WTC11 (cell line): ENCODE data around the gene SEL1L. TPM values are rescaled to one million over a fixed set of nuclear protein-coding genes. Genes with fewer than 3 reads are reported as not detected.

Experiments used
- ATAC-seq: fragments of 200-7000 bp; cut with Tn5 transposase; 2 replicates; pipeline ENCODE4 v1.10.0; 2021; ENCODE audit warnings: mild to moderate bottlenecking, moderate library complexity
- CTCF ChIA-PET: fragments of 300-600 bp; sonication (Branson Sonifier 250); formaldehyde crosslinking; loops from one replicate; lab custom pipeline; 2021; ENCODE audit warnings: antibody characterized with exemption; lab: Charles Lee
- POLR2A ChIA-PET: fragments of 350-600 bp; sonication (Branson Sonifier 250); formaldehyde crosslinking; loops from one replicate; lab custom pipeline; 2021; ENCODE audit warnings: antibody characterized with exemption; lab: Charles Lee
- DNase-seq: peaks from one replicate; pipeline ENCODE4 v3.0.0; 2021; ENCODE audit warnings: low spot score
- H3K27ac Mint-ChIP-seq: 2 replicates; pipeline ENCODE4 v1.8.0; 2021; ENCODE audit warnings: mixed read lengths
- H3K27me3 Mint-ChIP-seq: 2 replicates; pipeline ENCODE4 v1.8.0; 2021; ENCODE audit warnings: low read depth, mild to moderate bottlenecking, moderate library complexity, mixed read lengths
- H3K36me3 Mint-ChIP-seq: 2 replicates; pipeline ENCODE4 v1.8.0; 2021; ENCODE audit warnings: mixed read lengths
- H3K4me1 Mint-ChIP-seq: 2 replicates; pipeline ENCODE4 v1.8.0; 2022; ENCODE audit warnings: mixed read lengths
- H3K4me3 Mint-ChIP-seq: 2 replicates; pipeline ENCODE4 v1.8.0; 2021; ENCODE audit warnings: mild to moderate bottlenecking, moderate library complexity, mixed read lengths
- H3K9me3 Mint-ChIP-seq: 2 replicates; pipeline ENCODE4 v1.8.0; 2021; ENCODE audit warnings: mixed read lengths
- AR ChIP-seq: fragments of 250-450 bp; sonication (Bioruptor Pico); IDR thresholded peaks from 2 replicates; pipeline ENCODE4 v1.9.0; 2021; ENCODE audit warnings: mild to moderate bottlenecking
- ARID4B ChIP-seq: sonication (generic); formaldehyde crosslinking; IDR thresholded peaks from 2 replicates; pipeline ENCODE4 v1.8.0; 2023; ENCODE audit warnings: missing genetic modification reagents, mild to moderate bottlenecking, borderline replicate concordance
- ATF1 ChIP-seq: sonication (generic); formaldehyde crosslinking; IDR thresholded peaks from 2 replicates; pipeline ENCODE4 v1.8.1; 2023; ENCODE audit warnings: mild to moderate bottlenecking, moderate library complexity, missing genetic modification reagents
- CDX4 ChIP-seq: fragments of 250-450 bp; sonication (Bioruptor Pico); IDR thresholded peaks from 2 replicates; pipeline ENCODE4 v1.9.0; 2021; ENCODE audit warnings: moderate library complexity, mild to moderate bottlenecking, inconsistent platforms, borderline replicate concordance
- E2F4 ChIP-seq: sonication (generic); formaldehyde crosslinking; IDR thresholded peaks from 2 replicates; pipeline ENCODE4 v1.8.1; 2022; ENCODE audit warnings: low read depth, mild to moderate bottlenecking, moderate library complexity, missing genetic modification reagents, borderline replicate concordance
- E2F5 ChIP-seq: sonication (generic); formaldehyde crosslinking; IDR thresholded peaks from 2 replicates; pipeline ENCODE4 v1.8.1; 2022; ENCODE audit warnings: mild to moderate bottlenecking, moderate library complexity, missing genetic modification reagents
- EMX1 ChIP-seq: fragments of 250-450 bp; sonication (Bioruptor Pico); IDR thresholded peaks from 2 replicates; pipeline ENCODE4 v1.8.0; 2021; ENCODE audit warnings: mild to moderate bottlenecking
- GRHL2 ChIP-seq: fragments of 250-450 bp; sonication (Bioruptor Pico); IDR thresholded peaks from 2 replicates; pipeline ENCODE4 v1.8.0; 2022; ENCODE audit warnings: mild to moderate bottlenecking, moderate library complexity; ENCODE audit not compliant: insufficient replicate concordance, severe bottlenecking
- MLX ChIP-seq: sonication (generic); formaldehyde crosslinking; IDR thresholded peaks from 2 replicates; pipeline ENCODE4 v1.8.1; 2023; ENCODE audit warnings: mild to moderate bottlenecking, missing genetic modification reagents, moderate library complexity
- MXD4 ChIP-seq: fragments of 250-450 bp; sonication (Bioruptor Pico); IDR thresholded peaks from 2 replicates; pipeline ENCODE4 v1.8.0; 2021; ENCODE audit warnings: mild to moderate bottlenecking, moderate library complexity, borderline replicate concordance
- NR1H2 ChIP-seq: sonication (generic); formaldehyde crosslinking; IDR thresholded peaks from 2 replicates; pipeline ENCODE4 v1.9.0; 2021; ENCODE audit warnings: mild to moderate bottlenecking, moderate library complexity, missing genetic modification reagents
- PREB ChIP-seq: sonication (generic); formaldehyde crosslinking; IDR thresholded peaks from 2 replicates; pipeline ENCODE4 v1.8.1; 2022; ENCODE audit warnings: mild to moderate bottlenecking, missing genetic modification reagents, moderate library complexity, borderline replicate concordance
- RELA ChIP-seq: sonication (generic); formaldehyde crosslinking; IDR thresholded peaks from 2 replicates; pipeline ENCODE4 v1.8.1; 2022; ENCODE audit warnings: missing genetic modification reagents, mild to moderate bottlenecking, borderline replicate concordance
- USF2 ChIP-seq: sonication (generic); formaldehyde crosslinking; IDR thresholded peaks from 2 replicates; pipeline ENCODE4 v1.8.1; 2023; ENCODE audit warnings: mild to moderate bottlenecking, missing genetic modification reagents, moderate library complexity
- ZNF121 ChIP-seq: sonication (generic); formaldehyde crosslinking; IDR thresholded peaks from 2 replicates; pipeline ENCODE4 v1.8.0; 2023; ENCODE audit warnings: missing genetic modification reagents
- ZNF416 ChIP-seq: fragments of 250-450 bp; sonication (Bioruptor Pico); IDR thresholded peaks from 2 replicates; pipeline ENCODE4 v1.9.0; 2021; ENCODE audit warnings: mild to moderate bottlenecking, inconsistent platforms
- total RNA-seq: library from RNA; stranded (reverse); gene quantifications from 3 replicates; pipeline ENCODE4 v1.2.3, GENCODE V29; 2021

The SEL1L gene
- total RNA-seq, 1 experiment from 2014 or later: 29.1 TPM

GRCh38 chr14:81446279-81447007, 87.2 kb downstream of the SEL1L start:
- ChIA-PET POLR2A (interaction anchor here (0.9 kb wide), 1 partner anchor 40 kb away, joined by 3 read pairs; no protein-coding TSS in a partner anchor), CTCF (interaction anchor here (0.6 to 2.1 kb wide), 4 partner anchors 37 to 194 kb away, joined by 3 to 10 read pairs (median 4); no protein-coding TSS in a partner anchor)
- Mint-ChIP-seq H3K27me3 (0 out of 2 replicates have a peak, but pooled peaks cover 4% of the 10 kb centered on the region), H3K4me1 (peaks cover 24% of the 10 kb centered on the region), H3K36me3 (no peaks in the 10 kb centered on the region), H3K9me3 (peaks cover 13% of the 10 kb centered on the region), H3K4me3 (no peak overlapping the region), H3K27ac (no peak overlapping the region)
- no peak for DNase-seq
- ATAC-seq: no peak
- TF ChIP-seq GRHL2 (CRISPR knock-in tag) (no peak), NR1H2 (no peak), ZNF121 (CRISPR knock-in tag) (peak; percentile 92), AR (CRISPR knock-in tag) (no peak), ARID4B (CRISPR knock-in tag) (no peak), PREB (no peak), RELA (CRISPR knock-in tag) (no peak), MLX (CRISPR knock-in tag) (no peak)

GRCh38 chr14:81441626-81442134, 92.0 kb downstream of the SEL1L start:
- CTCF ChIA-PET: interaction anchor here (1.0 to 1.3 kb wide), 2 partner anchors 23 to 68 kb away, joined by 3 read pairs; no protein-coding TSS in a partner anchor
- Mint-ChIP-seq H3K27ac (no peak overlapping the region), H3K4me3 (no peak overlapping the region), H3K4me1 (peaks cover 7% of the 10 kb centered on the region), H3K36me3 (no peaks in the 10 kb centered on the region), H3K9me3 (peaks cover 13% of the 10 kb centered on the region), H3K27me3 (peaks cover 26% of the 10 kb centered on the region)
- ATAC-seq: no peak
- no peak for DNase-seq
- TF ChIP-seq E2F5 (CRISPR knock-in tag): no peak
- no peak for TF ChIP-seq MXD4 (CRISPR knock-in tag)
- TF ChIP-seq ZNF416: no peak
- no peak for TF ChIP-seq NR1H2
- no peak for TF ChIP-seq GRHL2 (CRISPR knock-in tag)
- no peak for TF ChIP-seq EMX1 (CRISPR knock-in tag)
- TF ChIP-seq ATF1 (CRISPR knock-in tag): no peak
- TF ChIP-seq E2F4 (CRISPR knock-in tag): no peak
- TF ChIP-seq USF2: no peak
- TF ChIP-seq CDX4 (CRISPR knock-in tag): no peak
- POLR2A ChIA-PET: no interaction called here
